GM10266 (cell line): ENCODE results near the gene SLC38A11.

ENCODE experiments used
- DNase-seq: peaks from one replicate; pipeline ENCODE4 v3.0.0; 2012; ENCODE audit errors: extremely low spot score
- TF ChIP-seq, protein P1 (sequence below): IDR thresholded peaks from 2 replicates; pipeline ENCODE4 v1.5.1; 2012; ENCODE audit warnings: mild to moderate bottlenecking, low read depth; ENCODE audit not compliant: control insufficient read depth, insufficient read depth; ENCODE audit errors: missing control alignments

SLC38A11 gene

DNA sequence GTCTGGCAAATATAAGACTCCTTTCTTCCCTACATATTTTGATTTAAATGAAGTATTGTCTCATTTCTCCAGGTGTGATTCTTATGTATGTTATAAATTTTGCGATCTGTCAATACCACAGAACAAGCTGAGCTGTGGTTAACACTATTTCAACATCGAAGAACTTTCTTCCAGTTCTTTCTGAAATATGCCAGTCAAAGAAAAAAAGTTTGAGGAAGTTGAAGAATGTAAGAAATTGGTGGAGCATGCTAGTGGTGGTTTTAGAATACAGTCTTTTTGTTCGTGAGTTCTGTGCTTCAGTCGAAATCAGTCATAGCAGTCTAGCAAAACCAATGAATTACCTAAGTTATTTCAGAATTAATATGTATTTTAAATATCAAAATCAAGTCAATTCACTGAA is 105.1 kb downstream of the SLC38A11 start:
- TF ChIP-seq, protein P1, sequence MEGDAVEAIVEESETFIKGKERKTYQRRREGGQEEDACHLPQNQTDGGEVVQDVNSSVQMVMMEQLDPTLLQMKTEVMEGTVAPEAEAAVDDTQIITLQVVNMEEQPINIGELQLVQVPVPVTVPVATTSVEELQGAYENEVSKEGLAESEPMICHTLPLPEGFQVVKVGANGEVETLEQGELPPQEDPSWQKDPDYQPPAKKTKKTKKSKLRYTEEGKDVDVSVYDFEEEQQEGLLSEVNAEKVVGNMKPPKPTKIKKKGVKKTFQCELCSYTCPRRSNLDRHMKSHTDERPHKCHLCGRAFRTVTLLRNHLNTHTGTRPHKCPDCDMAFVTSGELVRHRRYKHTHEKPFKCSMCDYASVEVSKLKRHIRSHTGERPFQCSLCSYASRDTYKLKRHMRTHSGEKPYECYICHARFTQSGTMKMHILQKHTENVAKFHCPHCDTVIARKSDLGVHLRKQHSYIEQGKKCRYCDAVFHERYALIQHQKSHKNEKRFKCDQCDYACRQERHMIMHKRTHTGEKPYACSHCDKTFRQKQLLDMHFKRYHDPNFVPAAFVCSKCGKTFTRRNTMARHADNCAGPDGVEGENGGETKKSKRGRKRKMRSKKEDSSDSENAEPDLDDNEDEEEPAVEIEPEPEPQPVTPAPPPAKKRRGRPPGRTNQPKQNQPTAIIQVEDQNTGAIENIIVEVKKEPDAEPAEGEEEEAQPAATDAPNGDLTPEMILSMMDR: no peak
- DNase-seq: no peak

GRCh38 chr2:164849506-164849905 is 105.8 kb downstream of the SLC38A11 start:
- TF ChIP-seq, protein P1: no peak
- DNase-seq: no peak

- no peak for DNase-seq
- TF ChIP-seq, protein P1: no peak
Observed at GRCh38 chr2:164847981-164848741, 107.2 kb downstream of the SLC38A11 start.

GRCh38 chr2:164847291-164847690 is 108.0 kb downstream of the SLC38A11 start:
- TF ChIP-seq, protein P1: no peak
- no peak for DNase-seq

DNA sequence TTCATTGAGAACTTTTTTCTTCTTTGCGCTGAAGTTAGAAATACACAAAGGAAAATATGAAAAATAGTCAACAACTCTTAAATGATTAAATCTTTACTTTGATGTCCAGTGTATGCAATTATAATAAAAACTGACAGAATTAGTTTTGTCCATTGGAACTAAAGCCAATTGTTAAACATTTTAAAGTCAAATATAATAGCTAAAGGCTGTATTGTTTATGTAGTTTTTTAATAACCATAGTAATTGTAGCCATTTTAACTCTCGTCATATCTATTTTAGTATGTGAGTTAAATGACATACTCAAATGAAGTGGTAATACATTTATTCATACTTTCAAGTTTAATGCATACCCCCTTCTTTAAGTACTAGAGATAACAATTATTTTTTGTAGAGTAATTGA is 109.0 kb downstream of the SLC38A11 start:
- TF ChIP-seq, protein P1: no peak

More for the DNA sequence above, 109.0 kb downstream of the SLC38A11 start:
- no peak for DNase-seq
